Neural cell (in vitro differentiated cells): Measurements from ENCODE around the gene FKBP1A. TPM values are rescaled to one million over a fixed set of nuclear protein-coding genes. Genes with fewer than 3 reads are reported as not detected.

Experiments
- H2AFZ ChIP-seq: fragments of 200-600, 300-800 bp; sonication (generic), shearing (Covaris generic); 2 replicates; pipeline ENCODE4 v1.6.0; 2014; ENCODE audit warnings: low read depth, mild to moderate bottlenecking, antibody characterized with exemption, low read length, moderate library complexity
- H3F3A ChIP-seq: fragments of 200-600 bp; shearing (Covaris generic); 2 replicates; pipeline ENCODE4 v1.6.1; 2016; ENCODE audit warnings: mild to moderate bottlenecking, moderate library complexity, mixed read lengths, antibody characterized with exemption, low read length; ENCODE audit not compliant: insufficient read depth, poor library complexity, severe bottlenecking
- H3K27ac ChIP-seq: fragments of 200-600, 300-800 bp; sonication (generic), shearing (Covaris generic); 2 replicates; pipeline ENCODE4 v1.5.1; 2014; ENCODE audit warnings: mild to moderate bottlenecking, low read length, moderate library complexity
- H3K27me3 ChIP-seq: fragments of 300-800, 200-600 bp; sonication (generic), shearing (Covaris generic); 2 replicates; pipeline ENCODE4 v1.6.0; 2014; ENCODE audit warnings: mild to moderate bottlenecking, low read depth, low read length, moderate library complexity; ENCODE audit not compliant: insufficient read depth
- H3K36me3 ChIP-seq: fragments of 300-800, 200-600 bp; sonication (generic), shearing (Covaris generic); 2 replicates; pipeline ENCODE4 v1.5.1; 2014; ENCODE audit warnings: mild to moderate bottlenecking, antibody characterized with exemption, low read length, moderate library complexity; ENCODE audit not compliant: insufficient read depth
- H3K4me2 ChIP-seq: fragments of 300-800, 200-600 bp; sonication (generic), shearing (Covaris generic); 2 replicates; pipeline ENCODE4 v1.6.0; 2014; ENCODE audit warnings: mild to moderate bottlenecking, low read length
- H3K4me3 ChIP-seq: fragments of 300-800, 200-600 bp; sonication (generic), shearing (Covaris generic); 2 replicates; pipeline ENCODE4 v1.5.1; 2014; ENCODE audit warnings: mild to moderate bottlenecking, low read length, moderate library complexity
- H3K79me2 ChIP-seq: fragments of 200-600 bp; shearing (Covaris generic); replicated peaks from 2 replicates; pipeline ENCODE4 v1.6.0; 2014; ENCODE audit warnings: mild to moderate bottlenecking, low read length, moderate library complexity; ENCODE audit not compliant: insufficient read depth
- H3K9ac ChIP-seq: fragments of 300-800, 200-600 bp; sonication (generic), shearing (Covaris generic); 2 replicates; pipeline ENCODE4 v1.6.1; 2016; ENCODE audit warnings: mild to moderate bottlenecking, low read length, mixed read lengths
- H3K9me2 ChIP-seq: fragments of 200-600 bp; shearing (Covaris generic); 2 replicates; pipeline ENCODE4 v1.6.1; 2016; ENCODE audit warnings: mild to moderate bottlenecking, low read length, mixed read lengths; ENCODE audit not compliant: insufficient read depth
- H3K9me3 ChIP-seq: fragments of 200-600, 300-800 bp; sonication (generic), shearing (Covaris generic); 2 replicates; pipeline ENCODE4 v1.6.1; 2016; ENCODE audit warnings: mild to moderate bottlenecking, mixed run types, low read length, moderate library complexity, mixed read lengths
- H4K20me1 ChIP-seq: fragments of 200-600 bp; shearing (Covaris generic); 2 replicates; pipeline ENCODE4 v1.6.1; 2016; ENCODE audit warnings: mild to moderate bottlenecking, mixed run types; ENCODE audit not compliant: insufficient read depth
- EP300 ChIP-seq: fragments of 450-650 bp; conservative IDR thresholded peaks from 2 replicates; pipeline ENCODE4 v1.6.1; 2014; ENCODE audit warnings: antibody characterized with exemption, mild to moderate bottlenecking, moderate library complexity; ENCODE audit not compliant: poor library complexity, severe bottlenecking
- EZH2 ChIP-seq: fragments of 200-600, 300-800 bp; shearing (Covaris generic), sonication (generic); IDR thresholded peaks from 2 replicates; pipeline ENCODE4 v1.6.1; 2014; ENCODE audit warnings: antibody characterized with exemption, low read length, borderline replicate concordance, mild to moderate bottlenecking; ENCODE audit not compliant: insufficient read depth, poor library complexity, severe bottlenecking
- MXI1 ChIP-seq: fragments of 450-650 bp; conservative IDR thresholded peaks from 2 replicates; pipeline ENCODE4 v1.6.1; 2014; ENCODE audit warnings: antibody characterized with exemption, mild to moderate bottlenecking; ENCODE audit not compliant: poor library complexity, severe bottlenecking
- POLR2AphosphoS5 ChIP-seq: IDR thresholded peaks from 2 replicates; pipeline ENCODE4 v1.6.1; 2012
- RAD21 ChIP-seq: fragments of 450-650 bp; conservative IDR thresholded peaks from 2 replicates; pipeline ENCODE4 v1.6.1; 2014; ENCODE audit warnings: antibody characterized with exemption, mild to moderate bottlenecking, moderate library complexity
- SMC3 ChIP-seq: fragments of 450-650 bp; conservative IDR thresholded peaks from 2 replicates; pipeline ENCODE4 v1.6.1; 2014; ENCODE audit warnings: antibody characterized with exemption, mild to moderate bottlenecking, moderate library complexity; ENCODE audit not compliant: poor library complexity
- TAF1 ChIP-seq: IDR thresholded peaks from 2 replicates; pipeline ENCODE4 v1.6.1; 2012; ENCODE audit warnings: low read depth
- polyA plus RNA-seq: library from polyadenylated mRNA; depleted of rRNA; stranded (reverse); fragments of >200 nt; gene quantifications from 2 replicates; pipeline ENCODE4 v1.2.3, GENCODE V29; 2014
- TF ChIP-seq, protein P1 (sequence below): IDR thresholded peaks from 2 replicates; pipeline ENCODE4 v1.6.1; 2012; ENCODE audit warnings: borderline replicate concordance
- TF ChIP-seq, protein P2 (sequence below): fragments of 450-650 bp; IDR thresholded peaks from 2 replicates; pipeline ENCODE4 v1.5.1; 2014; ENCODE audit warnings: antibody characterized with exemption, mild to moderate bottlenecking, moderate library complexity; ENCODE audit not compliant: poor library complexity, severe bottlenecking

The FKBP1A gene
- polyA plus RNA-seq, 1 donor from 2014 or later: 150 TPM

DNA sequence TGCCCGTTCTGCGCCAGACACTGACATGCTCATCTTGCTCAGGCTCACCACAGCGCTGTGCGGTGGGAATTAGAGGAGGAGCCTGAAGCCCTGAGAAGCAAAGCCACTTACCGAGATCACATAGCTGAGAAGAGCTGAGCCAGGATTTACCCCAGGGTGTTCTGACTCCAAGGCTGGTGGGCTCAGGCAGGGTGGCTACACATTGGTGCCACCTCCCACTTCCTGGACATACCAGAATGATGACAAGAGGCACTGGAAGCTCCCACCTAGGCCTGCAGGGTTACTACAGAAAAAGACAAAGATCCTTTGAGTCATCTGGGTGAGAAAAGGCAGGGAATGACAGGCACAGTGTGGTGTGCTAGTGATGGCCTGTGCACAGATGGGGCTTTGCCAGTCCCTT, 24.4 kb upstream of the FKBP1A start:
- H3K27ac ChIP-seq: no peak overlapping the region
- no peaks in the 10 kb centered on the region for H3F3A ChIP-seq
- H3K9me3 ChIP-seq: no peaks in the 10 kb centered on the region
- H2AFZ ChIP-seq: no peak overlapping the region
- no peaks in the 10 kb centered on the region for H4K20me1 ChIP-seq
- no peaks in the 10 kb centered on the region for H3K36me3 ChIP-seq
- TF ChIP-seq EZH2 (no peak), POLR2AphosphoS5 (no peak), TAF1 (no peak)
- TF ChIP-seq, protein P1, sequence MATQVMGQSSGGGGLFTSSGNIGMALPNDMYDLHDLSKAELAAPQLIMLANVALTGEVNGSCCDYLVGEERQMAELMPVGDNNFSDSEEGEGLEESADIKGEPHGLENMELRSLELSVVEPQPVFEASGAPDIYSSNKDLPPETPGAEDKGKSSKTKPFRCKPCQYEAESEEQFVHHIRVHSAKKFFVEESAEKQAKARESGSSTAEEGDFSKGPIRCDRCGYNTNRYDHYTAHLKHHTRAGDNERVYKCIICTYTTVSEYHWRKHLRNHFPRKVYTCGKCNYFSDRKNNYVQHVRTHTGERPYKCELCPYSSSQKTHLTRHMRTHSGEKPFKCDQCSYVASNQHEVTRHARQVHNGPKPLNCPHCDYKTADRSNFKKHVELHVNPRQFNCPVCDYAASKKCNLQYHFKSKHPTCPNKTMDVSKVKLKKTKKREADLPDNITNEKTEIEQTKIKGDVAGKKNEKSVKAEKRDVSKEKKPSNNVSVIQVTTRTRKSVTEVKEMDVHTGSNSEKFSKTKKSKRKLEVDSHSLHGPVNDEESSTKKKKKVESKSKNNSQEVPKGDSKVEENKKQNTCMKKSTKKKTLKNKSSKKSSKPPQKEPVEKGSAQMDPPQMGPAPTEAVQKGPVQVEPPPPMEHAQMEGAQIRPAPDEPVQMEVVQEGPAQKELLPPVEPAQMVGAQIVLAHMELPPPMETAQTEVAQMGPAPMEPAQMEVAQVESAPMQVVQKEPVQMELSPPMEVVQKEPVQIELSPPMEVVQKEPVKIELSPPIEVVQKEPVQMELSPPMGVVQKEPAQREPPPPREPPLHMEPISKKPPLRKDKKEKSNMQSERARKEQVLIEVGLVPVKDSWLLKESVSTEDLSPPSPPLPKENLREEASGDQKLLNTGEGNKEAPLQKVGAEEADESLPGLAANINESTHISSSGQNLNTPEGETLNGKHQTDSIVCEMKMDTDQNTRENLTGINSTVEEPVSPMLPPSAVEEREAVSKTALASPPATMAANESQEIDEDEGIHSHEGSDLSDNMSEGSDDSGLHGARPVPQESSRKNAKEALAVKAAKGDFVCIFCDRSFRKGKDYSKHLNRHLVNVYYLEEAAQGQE: no peak
- no peaks in the 10 kb centered on the region for H3K9me2 ChIP-seq
- no peaks in the 10 kb centered on the region for H3K79me2 ChIP-seq
- no peaks in the 10 kb centered on the region for H3K27me3 ChIP-seq
- no peak overlapping the region for H3K9ac ChIP-seq
- no peak overlapping the region for H3K4me3 ChIP-seq
- H3K4me2 ChIP-seq: no peak overlapping the region

DNA sequence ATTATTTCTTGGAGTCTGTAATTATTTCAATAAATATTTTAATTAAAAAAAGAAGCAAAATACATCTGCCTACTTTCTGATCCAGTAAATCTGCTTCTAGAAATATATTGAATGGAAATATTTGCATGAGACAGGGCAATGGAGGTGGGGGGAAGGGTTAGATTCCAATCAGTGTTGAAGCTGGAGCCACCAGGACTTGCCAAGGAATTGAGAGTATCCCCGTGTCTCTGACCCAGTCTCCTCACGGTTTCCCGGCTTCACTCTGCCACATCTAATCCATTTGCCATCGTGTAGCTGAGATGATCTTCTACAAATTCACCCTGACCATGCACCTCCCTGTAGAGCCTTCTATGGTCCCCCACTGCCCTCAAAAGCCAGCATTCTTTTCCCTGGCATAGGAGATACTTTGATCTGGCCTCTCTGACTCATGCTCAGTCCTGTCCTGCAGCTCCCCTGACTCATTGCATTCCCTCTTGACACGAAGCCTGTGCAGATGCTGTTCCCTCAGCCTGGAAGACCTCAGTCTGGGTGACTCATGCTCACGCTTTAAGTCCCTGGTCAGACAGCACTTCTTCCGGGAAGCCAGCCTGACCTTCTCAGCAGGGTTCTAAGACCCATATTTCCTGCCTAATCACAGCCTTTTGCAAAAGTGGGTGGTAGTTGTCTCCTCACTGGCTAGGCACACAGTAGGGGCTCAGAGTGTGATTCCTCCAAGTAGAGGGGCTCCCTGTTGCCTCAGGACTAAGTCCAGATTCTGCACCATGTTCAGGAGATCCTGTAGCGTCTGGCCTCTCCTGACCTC, 23.0 kb upstream of the FKBP1A start:
- H3K36me3 ChIP-seq: no peaks in the 10 kb centered on the region
- H2AFZ ChIP-seq: no peak overlapping the region
- no peak overlapping the region for H3K27ac ChIP-seq
- no peak overlapping the region for H3K4me3 ChIP-seq
- H3K27me3 ChIP-seq: no peaks in the 10 kb centered on the region
- H3K79me2 ChIP-seq: no peaks in the 10 kb centered on the region
- TF ChIP-seq RAD21 (no peak), TAF1 (no peak), POLR2AphosphoS5 (no peak), EZH2 (no peak), EP300 (no peak), SMC3 (no peak), MXI1 (no peak)
- TF ChIP-seq, protein P2, sequence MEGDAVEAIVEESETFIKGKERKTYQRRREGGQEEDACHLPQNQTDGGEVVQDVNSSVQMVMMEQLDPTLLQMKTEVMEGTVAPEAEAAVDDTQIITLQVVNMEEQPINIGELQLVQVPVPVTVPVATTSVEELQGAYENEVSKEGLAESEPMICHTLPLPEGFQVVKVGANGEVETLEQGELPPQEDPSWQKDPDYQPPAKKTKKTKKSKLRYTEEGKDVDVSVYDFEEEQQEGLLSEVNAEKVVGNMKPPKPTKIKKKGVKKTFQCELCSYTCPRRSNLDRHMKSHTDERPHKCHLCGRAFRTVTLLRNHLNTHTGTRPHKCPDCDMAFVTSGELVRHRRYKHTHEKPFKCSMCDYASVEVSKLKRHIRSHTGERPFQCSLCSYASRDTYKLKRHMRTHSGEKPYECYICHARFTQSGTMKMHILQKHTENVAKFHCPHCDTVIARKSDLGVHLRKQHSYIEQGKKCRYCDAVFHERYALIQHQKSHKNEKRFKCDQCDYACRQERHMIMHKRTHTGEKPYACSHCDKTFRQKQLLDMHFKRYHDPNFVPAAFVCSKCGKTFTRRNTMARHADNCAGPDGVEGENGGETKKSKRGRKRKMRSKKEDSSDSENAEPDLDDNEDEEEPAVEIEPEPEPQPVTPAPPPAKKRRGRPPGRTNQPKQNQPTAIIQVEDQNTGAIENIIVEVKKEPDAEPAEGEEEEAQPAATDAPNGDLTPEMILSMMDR: no peak
- TF ChIP-seq, protein P1: no peak
- H4K20me1 ChIP-seq: no peaks in the 10 kb centered on the region
- no peak overlapping the region for H3K4me2 ChIP-seq
- H3K9me2 ChIP-seq: no peaks in the 10 kb centered on the region
- no peak overlapping the region for H3K9ac ChIP-seq
- no peaks in the 10 kb centered on the region for H3F3A ChIP-seq
- no peaks in the 10 kb centered on the region for H3K9me3 ChIP-seq
